ENCODE measurements around the gene BIK.

The BIK gene

DNA sequence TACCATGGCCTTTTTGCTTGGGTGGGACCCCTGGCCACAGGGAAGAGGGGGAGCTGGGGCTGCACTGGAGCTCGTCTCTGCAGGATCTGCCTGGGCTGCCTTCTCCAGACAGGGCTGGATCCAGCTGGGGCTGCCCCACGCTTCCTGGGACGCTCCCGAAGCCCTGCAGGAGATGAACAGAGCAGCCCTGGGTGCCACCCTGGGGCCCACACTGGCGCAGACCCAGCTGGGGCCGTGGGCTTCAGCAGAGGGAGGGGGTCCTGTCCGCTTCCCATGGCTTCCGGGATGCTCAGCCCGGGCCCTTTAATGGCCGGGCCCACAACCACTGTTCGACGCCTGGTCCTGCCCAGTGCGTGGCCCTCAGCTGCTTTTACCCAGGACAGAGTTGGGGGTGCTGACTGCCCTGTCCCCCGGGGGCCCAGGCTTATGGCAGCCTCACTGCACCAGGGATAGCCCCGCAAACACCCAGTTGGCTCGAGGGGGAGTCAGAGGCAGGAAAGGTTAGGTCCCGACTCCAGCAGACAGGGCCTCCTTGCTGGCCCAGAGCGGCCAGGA is 52.8 kb downstream of the BIK start:
- no peak for DNase-seq

DNA sequence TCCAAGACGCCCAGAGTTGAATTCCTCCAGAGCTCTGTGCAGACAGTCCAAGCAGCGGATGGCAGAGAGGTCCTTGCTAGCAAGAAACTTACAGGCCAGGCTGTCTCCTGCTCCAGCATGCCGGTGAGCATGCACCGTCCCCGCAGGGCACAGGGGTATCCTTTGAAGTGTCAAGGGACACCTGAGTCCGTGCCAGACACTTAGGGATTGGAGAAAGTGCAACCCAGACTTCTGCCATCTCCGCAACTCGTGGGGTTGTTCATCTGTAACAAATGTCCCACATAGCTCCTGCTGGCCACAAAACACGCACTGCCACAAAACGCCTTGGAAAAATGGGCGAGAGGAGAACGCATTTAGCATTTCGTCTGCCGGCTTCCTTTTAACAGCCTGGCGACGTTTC is 54.1 kb downstream of the BIK start:
- DNase-seq, result no peak

DNA sequence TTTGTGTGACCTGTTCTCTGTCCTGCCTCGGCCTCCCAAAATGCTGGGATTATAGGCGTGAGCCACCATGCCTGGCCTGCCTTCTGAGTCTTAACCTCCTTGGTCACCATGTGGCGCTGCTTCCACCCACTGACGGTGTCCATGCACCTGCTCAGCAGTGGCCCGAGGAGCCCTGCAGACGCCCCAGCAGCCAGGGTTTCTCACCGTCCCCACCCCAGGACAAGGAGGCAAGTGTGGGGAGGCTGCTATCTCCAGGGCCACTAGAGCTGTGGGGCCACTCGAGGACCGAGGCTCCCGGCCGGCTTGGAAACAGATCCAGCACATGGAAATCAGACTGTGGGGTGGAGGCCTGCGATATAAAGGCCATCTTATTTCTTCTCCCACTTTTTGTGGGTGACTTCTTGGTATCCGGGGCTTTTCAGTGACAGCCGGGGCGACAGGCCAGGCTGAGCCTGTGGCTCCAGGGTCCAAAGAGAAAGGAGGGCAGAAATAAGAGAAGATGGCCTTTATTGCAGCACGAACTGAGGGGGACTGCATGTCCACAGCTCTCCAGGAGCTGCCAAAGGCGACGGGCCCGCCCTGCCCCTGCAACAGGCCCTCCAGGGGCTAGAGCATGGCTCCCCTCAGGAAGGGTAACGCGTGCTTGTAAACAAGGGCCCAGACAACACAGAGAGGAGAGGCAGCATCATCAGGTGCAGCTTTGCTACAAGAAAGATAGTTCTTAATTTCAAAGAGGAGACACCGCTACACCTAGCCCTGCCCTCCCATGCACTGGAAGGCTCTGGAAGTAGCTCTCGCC is 55.8 kb downstream of the BIK start:
- DNase-seq, result no peak

DNA sequence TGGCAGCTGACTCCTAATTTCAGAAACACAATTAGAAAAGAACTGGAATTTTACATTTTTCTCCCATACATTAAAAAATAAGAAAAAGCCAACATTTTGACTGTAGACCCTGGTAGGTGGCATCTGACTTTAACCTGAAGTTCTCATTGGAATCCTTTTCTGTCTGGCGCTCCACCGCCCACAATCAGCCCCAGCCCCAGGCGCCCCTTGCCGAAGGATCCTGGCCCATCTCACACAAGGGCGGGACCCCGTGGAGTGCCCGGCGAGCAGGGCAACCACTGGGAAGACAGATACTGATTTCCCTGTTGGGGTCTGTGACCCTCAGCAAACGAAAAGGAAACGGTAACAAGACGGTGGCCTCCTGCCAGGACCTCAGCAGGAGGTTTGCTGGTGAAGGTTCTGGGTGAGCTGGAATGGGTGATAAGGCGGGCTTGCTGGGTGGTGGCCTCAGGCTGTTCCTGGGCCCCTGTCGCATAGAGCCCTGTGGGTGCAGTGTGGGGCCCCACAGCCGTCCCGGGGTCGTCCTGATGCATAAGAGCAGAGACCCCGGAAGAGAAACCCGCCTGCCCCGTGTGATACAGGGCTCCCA is 56.5 kb downstream of the BIK start:
- no peak for DNase-seq

DNA sequence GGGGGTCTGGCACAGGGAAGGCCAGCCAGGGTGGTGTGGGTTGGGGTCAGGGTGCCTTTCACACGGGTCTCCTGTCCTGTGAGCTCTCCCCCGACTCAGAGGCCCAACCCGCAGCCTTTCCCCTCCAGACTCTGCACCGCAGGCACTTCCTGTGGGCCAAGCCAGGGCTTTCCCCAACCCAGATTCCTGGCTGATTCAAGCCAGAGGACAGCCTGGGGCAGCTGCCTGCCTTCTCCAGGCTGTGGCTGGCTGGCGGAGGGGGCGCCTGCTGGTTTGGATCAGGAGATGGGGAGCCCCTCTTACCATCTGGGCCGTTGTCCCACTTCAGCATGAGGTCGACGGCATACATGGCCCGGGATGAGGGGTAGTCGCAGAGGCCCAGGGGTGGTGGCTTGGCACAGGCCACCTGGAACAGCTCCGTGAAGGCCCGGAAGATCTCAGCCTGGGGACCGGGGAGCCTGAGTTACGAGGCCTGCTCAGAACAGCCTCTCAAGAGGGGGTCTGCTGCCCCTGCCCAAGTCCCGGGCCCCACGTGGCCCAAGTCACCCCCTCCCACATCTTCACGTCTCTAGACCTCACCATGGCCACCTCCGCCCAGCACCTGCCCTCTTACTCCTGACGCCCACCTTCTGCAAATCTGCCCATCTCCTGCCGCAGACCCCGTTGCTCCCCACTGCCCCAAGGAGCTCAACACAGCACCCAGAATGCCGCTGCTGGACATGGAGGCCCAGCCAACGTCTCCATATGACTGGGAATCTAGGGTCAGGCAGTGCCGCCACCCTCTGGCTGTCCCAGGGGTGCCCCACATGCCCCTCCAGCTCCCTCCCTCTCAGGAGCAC is 58.1 kb downstream of the BIK start:
- DNase-seq, result no peak

GRCh38 chr22:43169310-43170130 is 59.0 kb downstream of the BIK start:
- DNase-seq, result no peak

GRCh38 chr22:43170131-43170480 is 59.6 kb downstream of the BIK start:
- DNase-seq, result no peak

DNA sequence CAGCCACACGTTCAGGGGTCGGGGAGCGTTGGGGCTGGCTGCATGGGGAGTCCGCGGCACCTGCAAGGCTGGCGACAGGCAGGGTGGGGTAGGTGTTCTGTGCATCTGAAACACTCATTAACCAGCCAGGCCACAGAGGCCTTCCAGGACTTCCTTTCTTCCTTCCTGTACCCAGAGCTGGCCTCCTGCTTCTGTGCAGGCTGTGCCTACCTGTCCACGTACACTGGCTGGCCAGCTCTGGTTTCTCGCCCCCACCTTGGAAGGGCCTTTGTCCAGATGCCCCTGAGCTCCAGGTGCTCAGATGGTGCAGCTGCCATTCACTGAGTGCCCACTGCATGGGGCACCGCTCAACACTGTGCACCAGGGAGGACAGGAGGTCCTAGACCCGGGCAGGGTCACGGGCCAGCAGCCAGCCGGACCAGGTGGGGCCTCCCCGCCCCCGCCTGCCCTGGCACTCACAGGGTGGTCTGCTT is 60.5 kb downstream of the BIK start:
- no peak for DNase-seq

GRCh38 chr22:43171607-43172006 is 61.1 kb downstream of the BIK start:
- no peak for DNase-seq

DNA sequence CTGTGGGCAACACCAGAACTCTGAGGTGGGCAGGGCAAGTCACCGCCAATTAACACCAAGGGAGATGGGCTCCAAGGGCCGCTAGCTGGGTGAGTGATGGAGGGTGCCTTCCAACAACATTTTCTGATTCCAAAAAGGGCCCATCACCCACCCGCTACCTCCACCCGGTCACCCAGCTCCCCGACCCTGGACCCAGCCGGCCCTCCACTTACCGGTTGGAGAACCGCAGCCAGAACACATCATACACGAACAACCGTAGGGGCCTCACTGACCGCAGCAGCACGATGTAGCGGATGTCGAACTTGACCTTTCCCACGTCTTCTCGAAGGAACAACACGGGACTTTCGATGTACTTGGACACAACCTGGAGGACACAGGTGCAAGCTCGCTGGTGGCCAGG is 61.6 kb downstream of the BIK start:
- DNase-seq, result no peak

DNA sequence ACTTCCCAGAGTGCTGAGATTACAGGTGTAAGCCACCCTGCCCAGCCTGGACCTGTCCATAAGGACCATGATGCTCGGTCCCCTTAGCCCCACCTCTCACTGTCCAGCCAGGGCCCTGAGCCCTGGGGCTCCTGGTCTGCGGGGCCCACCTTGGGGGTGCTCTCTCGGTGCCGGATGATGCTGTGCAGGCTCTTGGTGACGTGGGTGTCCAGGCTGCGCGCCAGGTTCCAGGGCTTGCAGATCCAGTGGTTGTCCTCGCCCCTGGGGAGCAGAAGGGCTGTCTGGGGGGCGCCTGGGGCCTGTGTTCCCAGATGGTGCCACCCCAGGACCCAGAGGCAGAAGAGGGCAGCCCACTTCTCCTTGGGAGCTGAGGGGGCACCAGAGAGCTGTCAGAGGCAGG is 63.0 kb downstream of the BIK start:
- DNase-seq, result no peak

DNA sequence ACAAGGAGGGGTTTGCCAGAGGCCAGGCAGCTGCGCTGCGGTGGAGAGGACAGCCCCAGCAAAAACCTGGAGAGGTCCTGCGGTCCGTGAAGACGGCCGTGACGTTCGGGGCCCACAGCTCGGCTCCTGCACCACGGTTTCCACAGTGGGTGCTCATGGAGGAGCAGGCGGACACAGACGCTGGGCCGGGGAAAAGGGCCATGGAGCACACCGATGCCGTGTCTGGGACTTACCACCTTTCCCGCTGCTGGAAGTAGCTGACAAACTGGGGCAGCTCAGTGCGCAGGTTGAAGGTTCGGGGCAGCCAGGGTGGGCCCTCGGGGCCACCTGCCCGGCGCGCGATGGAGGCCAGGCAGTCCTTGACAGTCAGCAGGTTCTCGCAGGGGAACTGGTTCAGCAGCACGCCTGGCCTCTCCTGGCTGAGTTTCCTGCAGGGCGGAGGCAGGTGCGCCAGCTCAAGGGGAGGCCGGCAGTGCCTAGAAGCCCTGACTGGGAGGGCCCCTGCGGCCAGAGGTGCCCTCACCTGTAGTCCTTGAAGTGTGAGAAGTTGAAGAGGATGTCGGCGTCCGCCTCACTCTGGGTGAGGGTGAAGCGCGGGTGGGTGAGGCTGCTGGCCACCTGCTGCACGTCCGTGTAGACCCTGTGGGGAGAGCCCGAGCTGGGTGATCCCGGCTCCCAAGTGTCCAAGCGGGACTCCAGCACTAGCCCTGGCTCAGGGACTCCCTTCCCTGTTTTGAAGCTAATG is 63.6 kb downstream of the BIK start:
- no peak for DNase-seq

GRCh38 chr22:43174941-43175531 is 64.5 kb downstream of the BIK start:
- no peak for DNase-seq

DNA sequence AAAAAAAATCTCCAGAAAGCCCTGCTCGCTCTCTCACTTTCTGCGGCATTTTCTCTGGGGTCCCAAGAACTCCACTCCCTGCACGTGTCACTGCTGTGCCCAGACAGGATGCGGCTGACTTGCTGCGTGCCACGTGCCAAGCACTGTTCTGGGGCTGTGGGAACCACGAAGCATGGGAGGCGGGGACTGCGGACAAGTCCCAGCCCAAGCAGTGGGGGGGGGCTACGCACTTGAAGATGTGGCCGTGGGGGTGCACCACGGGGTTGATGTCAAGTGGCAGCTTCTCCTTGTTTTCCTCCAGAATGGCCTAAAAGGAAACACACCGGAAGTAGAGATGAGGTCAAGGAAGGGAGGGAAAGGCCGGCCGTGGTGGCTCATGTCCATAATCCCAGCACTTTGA is 65.5 kb downstream of the BIK start:
- no peak for DNase-seq

GRCh38 chr22:43177479-43177878 is 66.9 kb downstream of the BIK start:
- no peak for DNase-seq

All from CD4-positive, alpha-beta T cell treated with Interleukin-15 for 1 hour (primary cell).